Kidney (tissue), 14 donors: ENCODE data around the gene STARD5. TPM values are rescaled to one million over a fixed set of nuclear protein-coding genes. Genes with fewer than 3 reads are reported as not detected.

ENCODE experiments used
- DNase-seq, 5 donors: peaks; one replicate each; pipeline ENCODE4 v3.0.0-alpha.2; 2013 to 2020
- FAIRE-seq: peaks from 2 replicates; lab custom pipeline; 2012; peaks lifted over from hg19 to GRCh38; lab: Jason Lieb, UNC
- H3K27ac ChIP-seq, 2 donors: one replicate each; pipeline ENCODE4 v1.7.0; 2013; ENCODE audit warnings: low read depth in 2 of 2, low read length in 2 of 2, inconsistent platforms in 1 of 2
- H3K27me3 ChIP-seq: one replicate; pipeline ENCODE4 v1.7.1; 2013; ENCODE audit warnings: low read length, inconsistent platforms; ENCODE audit not compliant: control insufficient read depth, insufficient read depth
- H3K36me3 ChIP-seq, 3 donors: one replicate each; pipeline versions ENCODE4 v1.7.0 to v1.7.1; 2013; ENCODE audit warnings: low read length in 3 of 3, control low read depth in 1 of 3, inconsistent platforms in 1 of 3; ENCODE audit not compliant: insufficient read depth in 3 of 3, control insufficient read depth in 2 of 3
- H3K4me1 ChIP-seq, 3 donors: one replicate each; pipeline versions ENCODE4 v1.7.0 to v1.7.1; 2013; ENCODE audit warnings: low read length in 3 of 3, inconsistent platforms in 1 of 3, low read depth in 1 of 3; ENCODE audit not compliant: control insufficient read depth in 2 of 3, insufficient read depth in 2 of 3
- H3K4me3 ChIP-seq, 3 donors: one replicate each; pipeline versions ENCODE4 v1.7.0 to v1.8.1; 2013; ENCODE audit warnings: low read length in 3 of 3, control low read depth in 1 of 3, inconsistent platforms in 1 of 3
- H3K9ac ChIP-seq, 3 donors: one replicate each; pipeline versions ENCODE4 v1.7.0 to v1.7.1; 2013; ENCODE audit warnings: low read length in 3 of 3, control low read depth in 1 of 3, inconsistent platforms in 1 of 3
- H3K9me3 ChIP-seq, 3 donors: one replicate each; pipeline versions ENCODE4 v1.7.0 to v1.7.1; 2013; ENCODE audit warnings: low read length in 3 of 3, control low read depth in 1 of 3, inconsistent platforms in 1 of 3; ENCODE audit not compliant: control insufficient read depth in 2 of 3, insufficient read depth in 1 of 3
- intact Hi-C: fragments of 100-400 bp; cut with DNase I; formaldehyde crosslinking; loops from one replicate; pipeline ENCODE4 v1.11.1; 2022
- polyA plus RNA-seq: library from polyadenylated mRNA; stranded (reverse); fragments of 350-450 nt; fragmentation: Illumina TruSeq; extraction: RNeasy Lipid Tissue Mini Kit (QIAGEN cat#74804); gene quantifications from one replicate; pipeline ENCODE4 v1.2.3, GENCODE V29; 2014; ENCODE audit warnings: low read depth, low replicate concordance; ENCODE audit not compliant: insufficient read depth
- total RNA-seq: library from RNA; stranded (reverse); fragmentation: NEBNext Ultra II Directional; extraction: Animal tissue kit (Norgen Biotek cat#: 25700); gene quantifications from one replicate; pipeline ENCODE4 v1.2.1, GENCODE V29; 2021
- TF ChIP-seq, protein P1 (sequence below): IDR thresholded peaks from 3 replicates; pipeline ENCODE4 v1.5.1; 2012; ENCODE audit warnings: mild to moderate bottlenecking, moderate library complexity, borderline replicate concordance; ENCODE audit not compliant: insufficient read depth; ENCODE audit errors: extremely low read depth
- donor health status: control.
- donor health status: control.
- donor health status: control.
- donor health status: control.
- donor health status: control.
- donor health status: DM: yes; HTN: yes; CAD: no.
- donor health status: Normal renal cell carcinoma (clear cell type).

Gene STARD5
- total and polyA plus RNA-seq, 2 donors from 2014 or later, result 3.2 to 4.1 TPM

DNA sequence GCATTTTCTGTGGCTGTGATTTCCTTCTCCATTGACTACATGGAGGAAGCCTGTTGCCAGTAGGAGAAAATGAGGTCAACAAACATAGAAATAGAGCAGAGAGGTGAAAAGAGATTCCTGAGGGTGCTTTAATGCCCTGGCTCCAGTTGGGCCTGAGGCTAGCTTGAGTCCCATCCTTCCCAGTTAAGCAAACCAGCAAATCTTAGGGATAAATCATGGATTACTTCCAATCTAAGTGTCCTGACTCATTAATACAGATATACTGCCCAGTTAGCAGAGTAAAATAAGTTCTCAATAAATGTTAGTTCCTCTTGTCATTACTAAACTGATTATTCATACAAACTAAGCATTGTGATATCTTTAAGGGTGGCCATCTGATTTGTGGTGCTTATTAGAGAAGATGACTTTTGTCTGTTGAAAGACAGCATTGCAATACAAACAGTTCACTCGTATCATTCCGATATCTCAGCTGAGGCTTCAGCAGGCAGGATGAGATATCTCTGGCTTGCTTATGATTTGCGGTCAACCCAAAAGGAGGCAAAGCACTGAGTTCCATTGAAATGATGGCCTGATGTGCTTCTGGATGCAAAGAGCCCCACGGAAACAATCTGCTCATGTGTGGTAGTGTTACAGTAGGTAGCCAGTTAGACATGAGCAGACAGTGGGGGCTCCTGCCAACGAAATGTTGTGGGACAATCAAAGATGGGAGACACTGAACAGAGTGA is 6.6 kb upstream of the STARD5 start:
- Histone ChIP-seq H3K9me3 (no peaks in the 10 kb centered on the region), H3K4me3 (no peak overlapping the region), H3K4me1 (no peaks in the 10 kb centered on the region), H3K27ac (no peak overlapping the region), H3K9ac (no peak overlapping the region), H3K27me3 (no peaks in the 10 kb centered on the region), H3K36me3 (no peaks in the 10 kb centered on the region)
- no peak for DNase-seq
- TF ChIP-seq, protein P1, sequence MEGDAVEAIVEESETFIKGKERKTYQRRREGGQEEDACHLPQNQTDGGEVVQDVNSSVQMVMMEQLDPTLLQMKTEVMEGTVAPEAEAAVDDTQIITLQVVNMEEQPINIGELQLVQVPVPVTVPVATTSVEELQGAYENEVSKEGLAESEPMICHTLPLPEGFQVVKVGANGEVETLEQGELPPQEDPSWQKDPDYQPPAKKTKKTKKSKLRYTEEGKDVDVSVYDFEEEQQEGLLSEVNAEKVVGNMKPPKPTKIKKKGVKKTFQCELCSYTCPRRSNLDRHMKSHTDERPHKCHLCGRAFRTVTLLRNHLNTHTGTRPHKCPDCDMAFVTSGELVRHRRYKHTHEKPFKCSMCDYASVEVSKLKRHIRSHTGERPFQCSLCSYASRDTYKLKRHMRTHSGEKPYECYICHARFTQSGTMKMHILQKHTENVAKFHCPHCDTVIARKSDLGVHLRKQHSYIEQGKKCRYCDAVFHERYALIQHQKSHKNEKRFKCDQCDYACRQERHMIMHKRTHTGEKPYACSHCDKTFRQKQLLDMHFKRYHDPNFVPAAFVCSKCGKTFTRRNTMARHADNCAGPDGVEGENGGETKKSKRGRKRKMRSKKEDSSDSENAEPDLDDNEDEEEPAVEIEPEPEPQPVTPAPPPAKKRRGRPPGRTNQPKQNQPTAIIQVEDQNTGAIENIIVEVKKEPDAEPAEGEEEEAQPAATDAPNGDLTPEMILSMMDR, result no peak
- intact Hi-C loops, result loop anchor here (10.0 kb wide), 1 partner anchor 46 kb away; no protein-coding TSS in a partner anchor
- no peak for FAIRE-seq

DNA sequence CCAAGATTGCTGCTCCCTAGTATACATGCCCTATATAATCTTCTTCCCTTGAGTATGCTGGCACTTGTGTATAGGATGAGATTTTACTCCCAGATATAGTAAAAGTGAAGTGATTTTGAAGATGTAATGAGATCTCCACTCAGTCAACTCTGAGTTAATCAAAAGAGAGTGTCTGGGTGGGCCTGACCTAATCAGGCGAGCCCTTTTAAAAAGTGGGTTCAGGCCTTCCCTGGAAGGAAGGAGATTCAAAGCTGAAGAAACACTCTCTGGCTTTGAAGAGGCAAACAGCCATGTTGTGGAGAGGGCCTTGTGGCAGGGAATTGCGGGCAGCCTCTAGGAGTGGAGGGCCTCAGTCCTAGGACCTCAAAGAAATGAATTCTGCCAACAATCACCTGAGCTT is 5.5 kb upstream of the STARD5 start:
- FAIRE-seq (no peak), DNase-seq (no peak)
- intact Hi-C loops, result no loop called here
- H3K9me3 ChIP-seq, result no peaks in the 10 kb centered on the region
- no peak overlapping the region for H3K27ac ChIP-seq
- H3K4me1 ChIP-seq, result no peaks in the 10 kb centered on the region
- H3K4me3 ChIP-seq, result no peak overlapping the region
- no peak overlapping the region for H3K9ac ChIP-seq
- H3K27me3 ChIP-seq, result no peaks in the 10 kb centered on the region
- TF ChIP-seq, protein P1, result no peak
- no peaks in the 10 kb centered on the region for H3K36me3 ChIP-seq

DNA sequence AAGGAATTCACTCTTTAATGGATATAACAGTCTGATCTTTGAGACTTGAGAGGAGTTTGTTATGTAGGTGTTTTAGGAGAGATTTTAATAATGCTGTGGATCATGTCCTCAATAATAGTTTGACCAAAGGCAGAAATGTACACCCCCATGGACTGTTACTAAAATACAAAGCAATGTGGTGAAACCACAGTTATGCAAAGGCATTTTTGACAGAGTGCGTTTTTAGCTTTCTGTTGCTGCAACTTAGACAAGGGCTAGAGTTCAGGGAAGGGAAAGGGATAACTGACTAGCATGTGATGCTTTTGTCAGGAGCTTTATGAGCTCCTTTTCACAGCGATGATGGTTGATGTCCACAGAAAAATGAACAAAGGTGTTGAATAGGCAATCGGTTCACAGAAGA is 3.6 kb upstream of the STARD5 start:
- intact Hi-C loops, result no loop called here
- no peak for DNase-seq
- H3K9me3 ChIP-seq, result no peaks in the 10 kb centered on the region
- TF ChIP-seq, protein P1, result no peak
- H3K27ac ChIP-seq, result no peak overlapping the region
- H3K36me3 ChIP-seq, result no peaks in the 10 kb centered on the region
- H3K4me1 ChIP-seq, result no peaks in the 10 kb centered on the region
- H3K27me3 ChIP-seq, result no peaks in the 10 kb centered on the region
- no peak for FAIRE-seq
- no peak overlapping the region for H3K4me3 ChIP-seq
- H3K9ac ChIP-seq, result no peak overlapping the region
